ENCODE measurements around the gene AURKB. TPM values are rescaled to one million over a fixed set of nuclear protein-coding genes. Genes with fewer than 3 reads are reported as not detected.
A peak's percentile ranks its signal among the peaks of the same experiment; 100 is the strongest.

The AURKB gene
- total and polyA plus RNA-seq, 2 experiments from 2014 or later = 17.8 to 77.7 TPM

- no peaks in the 10 kb centered on the region for H3K9me3 ChIP-seq (ENCODE audit: low read depth)
- DNase-seq (ENCODE audit: low read depth in 1 of 2, low spot score in 1 of 2) = no peak
- no peaks in the 10 kb centered on the region for H3K4me1 ChIP-seq (ENCODE audit: low read depth)
- H3K27ac ChIP-seq = no peak overlapping the region
- H3K4me3 ChIP-seq = no peak overlapping the region
- H3K27me3 ChIP-seq = no peaks in the 10 kb centered on the region
- peaks cover 24% of the 10 kb centered on the region for H3K36me3 ChIP-seq
- TF ChIP-seq CTCF (IDR thresholded peaks at IDR 0.05; ENCODE audit: low read depth, low read length) = no peak
Observed at GRCh38 chr17:8224891-8225812, 14.8 kb upstream of the AURKB start.

GRCh38 chr17:8223356-8224126 lies 13.2 kb upstream of the AURKB start:
- peak; percentile 24 for TF ChIP-seq CTCF (IDR thresholded peaks at IDR 0.05; ENCODE audit: low read depth, low read length)
- peak overlapping the region; percentile 61 for H3K4me3 ChIP-seq
- H3K27me3 ChIP-seq = no peaks in the 10 kb centered on the region
- no peaks in the 10 kb centered on the region for H3K4me1 ChIP-seq (ENCODE audit: low read depth)
- H3K9me3 ChIP-seq (ENCODE audit: low read depth) = no peaks in the 10 kb centered on the region
- peak overlapping the region; percentile 87 for H3K27ac ChIP-seq
- peak; percentile 53 to 76 for DNase-seq (ENCODE audit: low read depth in 1 of 2, low spot score in 1 of 2)
- peaks cover 9% of the 10 kb centered on the region for H3K36me3 ChIP-seq

GRCh38 chr17:8222630-8223355 lies 12.4 kb upstream of the AURKB start:
- Histone ChIP-seq H3K27me3 (no peaks in the 10 kb centered on the region), H3K4me3 (peak overlapping the region; percentile 61), H3K27ac (peak overlapping the region; percentile 87), H3K9me3 (ENCODE audit: low read depth) (no peaks in the 10 kb centered on the region), H3K4me1 (ENCODE audit: low read depth) (no peaks in the 10 kb centered on the region), H3K36me3 (peaks cover 4% of the 10 kb centered on the region)
- peak; percentile 90 to 98 for DNase-seq (ENCODE audit: low read depth in 1 of 2, low spot score in 1 of 2)
- no peak for TF ChIP-seq CTCF (IDR thresholded peaks at IDR 0.05; ENCODE audit: low read depth, low read length)

GRCh38 chr17:8222380-8222629 lies 11.9 kb upstream of the AURKB start:
- Histone ChIP-seq H3K9me3 (ENCODE audit: low read depth) (no peaks in the 10 kb centered on the region), H3K27ac (peak overlapping the region; percentile 87), H3K36me3 (no peaks in the 10 kb centered on the region), H3K27me3 (no peaks in the 10 kb centered on the region), H3K4me3 (peak overlapping the region; percentile 61), H3K4me1 (ENCODE audit: low read depth) (no peaks in the 10 kb centered on the region)
- no peak for TF ChIP-seq CTCF (IDR thresholded peaks at IDR 0.05; ENCODE audit: low read depth, low read length)
- DNase-seq (ENCODE audit: low read depth in 1 of 2, low spot score in 1 of 2) = no peak

GRCh38 chr17:8221663-8222379 lies 11.4 kb upstream of the AURKB start:
- Histone ChIP-seq H3K4me3 (peak overlapping the region; percentile 61), H3K27me3 (no peaks in the 10 kb centered on the region), H3K4me1 (ENCODE audit: low read depth) (no peaks in the 10 kb centered on the region), H3K9me3 (ENCODE audit: low read depth) (no peaks in the 10 kb centered on the region), H3K36me3 (no peaks in the 10 kb centered on the region), H3K27ac (peak overlapping the region; percentile 87)
- no peak for TF ChIP-seq CTCF (IDR thresholded peaks at IDR 0.05; ENCODE audit: low read depth, low read length)
- DNase-seq (ENCODE audit: low read depth in 1 of 2, low spot score in 1 of 2) = peak; percentile 85 to 90
